GM10266 (cell line): ENCODE data around the gene SSTR3.
A peak's percentile ranks its signal among the peaks of the same experiment; 100 is the strongest.

Source experiments
- DNase-seq: peaks from one replicate; pipeline ENCODE4 v3.0.0; 2012; ENCODE audit errors: extremely low spot score
- TF ChIP-seq, protein P1 (sequence below): IDR thresholded peaks from 2 replicates; pipeline ENCODE4 v1.5.1; 2012; ENCODE audit warnings: mild to moderate bottlenecking, low read depth; ENCODE audit not compliant: control insufficient read depth, insufficient read depth; ENCODE audit errors: missing control alignments

The SSTR3 gene

DNA sequence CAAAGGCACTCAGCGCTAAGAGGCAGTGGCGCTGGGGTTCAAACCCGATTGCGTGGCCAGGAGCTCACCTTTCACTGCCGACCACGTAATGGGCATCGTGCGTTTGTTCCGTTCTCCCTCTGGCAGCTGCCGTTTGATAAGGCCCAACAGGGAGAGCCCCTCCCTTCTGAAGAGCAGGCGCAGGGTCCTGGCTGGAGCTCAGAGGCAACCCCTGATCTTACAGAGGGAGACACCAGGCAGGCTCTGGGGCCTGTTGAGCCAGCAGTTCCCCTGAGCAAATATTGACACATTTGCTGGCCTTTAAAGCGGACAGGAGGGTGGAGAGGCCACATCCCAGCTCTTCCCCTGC, 12.5 kb downstream of the SSTR3 start:
- TF ChIP-seq, protein P1, sequence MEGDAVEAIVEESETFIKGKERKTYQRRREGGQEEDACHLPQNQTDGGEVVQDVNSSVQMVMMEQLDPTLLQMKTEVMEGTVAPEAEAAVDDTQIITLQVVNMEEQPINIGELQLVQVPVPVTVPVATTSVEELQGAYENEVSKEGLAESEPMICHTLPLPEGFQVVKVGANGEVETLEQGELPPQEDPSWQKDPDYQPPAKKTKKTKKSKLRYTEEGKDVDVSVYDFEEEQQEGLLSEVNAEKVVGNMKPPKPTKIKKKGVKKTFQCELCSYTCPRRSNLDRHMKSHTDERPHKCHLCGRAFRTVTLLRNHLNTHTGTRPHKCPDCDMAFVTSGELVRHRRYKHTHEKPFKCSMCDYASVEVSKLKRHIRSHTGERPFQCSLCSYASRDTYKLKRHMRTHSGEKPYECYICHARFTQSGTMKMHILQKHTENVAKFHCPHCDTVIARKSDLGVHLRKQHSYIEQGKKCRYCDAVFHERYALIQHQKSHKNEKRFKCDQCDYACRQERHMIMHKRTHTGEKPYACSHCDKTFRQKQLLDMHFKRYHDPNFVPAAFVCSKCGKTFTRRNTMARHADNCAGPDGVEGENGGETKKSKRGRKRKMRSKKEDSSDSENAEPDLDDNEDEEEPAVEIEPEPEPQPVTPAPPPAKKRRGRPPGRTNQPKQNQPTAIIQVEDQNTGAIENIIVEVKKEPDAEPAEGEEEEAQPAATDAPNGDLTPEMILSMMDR, result no peak
- DNase-seq, result no peak

DNA sequence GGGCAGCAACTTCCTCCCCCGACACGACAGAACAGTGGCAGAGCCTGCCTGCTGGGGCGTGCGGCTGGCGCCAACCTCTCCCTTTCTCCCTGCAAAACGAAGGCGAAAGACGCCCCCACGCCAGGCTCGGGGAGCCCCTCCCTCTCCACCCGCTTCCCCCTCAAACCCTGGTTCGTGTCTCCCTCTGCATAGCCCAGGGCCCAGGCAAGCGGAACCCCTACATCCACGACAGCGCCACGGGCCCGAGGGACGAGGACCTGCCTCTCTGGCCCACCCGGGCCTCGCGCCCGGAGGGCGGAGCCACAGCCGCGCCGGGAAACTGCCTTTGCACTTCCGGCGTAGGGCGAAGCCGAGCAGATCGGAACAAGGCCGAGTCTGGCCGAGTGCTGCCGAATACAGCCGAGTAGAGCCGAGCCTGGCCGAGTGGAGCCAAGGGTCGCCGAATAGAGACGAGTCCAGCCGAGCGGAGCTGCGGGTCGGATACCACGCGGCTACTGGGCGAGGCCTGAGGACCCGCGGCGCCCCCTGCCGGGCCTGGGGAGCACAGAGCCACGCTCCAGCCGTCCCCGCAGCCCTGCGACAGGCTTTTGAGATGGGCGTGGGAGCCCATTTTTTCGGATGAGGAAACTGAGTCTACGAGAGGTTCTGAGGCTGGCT, 13.0 kb downstream of the SSTR3 start:
- peak; percentile 98 for DNase-seq
- TF ChIP-seq, protein P1, result peak; percentile 93

DNA sequence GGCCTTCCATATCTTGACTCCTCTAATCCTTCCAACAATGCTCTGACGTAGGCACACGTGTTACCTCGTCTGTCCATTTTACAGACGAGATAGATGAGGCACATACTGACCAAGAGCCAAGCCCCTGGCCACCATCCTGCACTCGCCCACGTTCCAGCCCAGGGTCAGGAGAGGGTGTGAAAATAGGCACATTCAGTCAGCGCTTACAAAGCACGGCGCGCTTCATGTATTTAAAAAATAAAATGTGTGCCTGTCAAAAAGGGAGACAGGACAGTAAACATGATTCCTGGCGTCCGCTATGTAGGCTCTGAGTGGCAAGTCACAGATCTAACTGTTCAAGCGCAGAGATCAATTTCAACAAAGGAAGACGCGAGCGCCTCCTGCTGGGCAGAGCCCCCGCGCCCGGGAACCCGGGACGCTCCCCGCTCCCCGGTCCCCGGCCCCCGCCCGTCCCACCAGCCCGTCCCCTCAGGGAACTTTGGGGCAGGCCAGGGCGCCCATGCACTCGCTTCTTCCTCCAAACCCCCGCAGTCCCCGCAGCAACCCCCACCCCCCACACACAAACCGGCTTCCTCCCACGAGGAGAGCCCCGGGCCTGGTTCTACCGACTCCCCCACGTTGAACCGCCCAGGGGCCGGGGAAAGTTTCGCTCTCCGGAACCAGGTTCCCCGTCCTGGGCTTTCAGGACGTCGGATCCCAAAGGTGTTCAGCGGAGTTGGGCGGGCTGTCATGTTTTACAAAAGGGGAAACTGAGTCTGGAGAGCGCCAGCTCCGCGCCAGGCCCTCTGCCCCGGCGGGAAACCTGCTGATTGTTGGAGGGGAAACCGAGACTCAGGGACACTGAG, 13.8 kb downstream of the SSTR3 start:
- TF ChIP-seq, protein P1, result peak; percentile 74
- peak; percentile 87 for DNase-seq

DNA sequence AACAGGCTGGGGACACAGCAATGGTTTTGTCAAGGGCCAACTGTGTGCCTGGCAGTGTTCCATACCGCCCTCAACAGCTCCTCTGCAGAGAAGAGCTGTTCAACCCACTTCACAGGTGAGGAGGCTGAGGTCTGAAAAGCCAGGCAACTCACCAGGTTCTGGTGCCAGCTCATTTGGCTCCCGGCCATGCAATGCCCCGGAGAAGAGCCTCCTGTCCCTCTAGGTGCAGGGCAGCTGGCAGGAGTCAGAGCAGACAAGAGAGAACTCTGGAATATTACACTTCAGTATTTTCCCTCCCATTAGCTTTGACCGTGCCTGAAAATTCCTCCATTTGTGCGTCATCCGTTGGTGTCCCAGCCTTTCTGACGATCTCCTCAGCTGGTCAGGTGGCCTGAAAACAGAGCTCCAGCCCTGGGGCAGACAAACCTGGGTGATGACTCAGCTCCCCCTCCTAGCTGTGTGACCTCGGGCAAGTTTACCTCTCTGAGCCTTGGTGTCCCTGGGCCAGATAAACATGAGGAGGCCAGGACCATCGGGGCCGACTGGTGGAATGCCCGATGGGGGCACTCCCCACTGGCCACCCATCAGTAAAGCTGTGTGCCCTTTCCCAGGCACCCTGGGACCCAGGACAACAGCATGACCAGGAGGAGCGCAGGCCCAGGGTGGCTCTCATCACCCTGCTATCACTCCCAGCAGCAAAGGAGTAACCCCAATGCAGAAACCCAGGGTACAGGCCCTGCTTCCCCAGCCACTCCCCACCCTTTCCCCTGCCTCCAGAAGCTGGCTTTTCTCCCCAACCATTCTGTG, 14.6 kb downstream of the SSTR3 start:
- DNase-seq, result no peak
- TF ChIP-seq, protein P1, result no peak

DNA sequence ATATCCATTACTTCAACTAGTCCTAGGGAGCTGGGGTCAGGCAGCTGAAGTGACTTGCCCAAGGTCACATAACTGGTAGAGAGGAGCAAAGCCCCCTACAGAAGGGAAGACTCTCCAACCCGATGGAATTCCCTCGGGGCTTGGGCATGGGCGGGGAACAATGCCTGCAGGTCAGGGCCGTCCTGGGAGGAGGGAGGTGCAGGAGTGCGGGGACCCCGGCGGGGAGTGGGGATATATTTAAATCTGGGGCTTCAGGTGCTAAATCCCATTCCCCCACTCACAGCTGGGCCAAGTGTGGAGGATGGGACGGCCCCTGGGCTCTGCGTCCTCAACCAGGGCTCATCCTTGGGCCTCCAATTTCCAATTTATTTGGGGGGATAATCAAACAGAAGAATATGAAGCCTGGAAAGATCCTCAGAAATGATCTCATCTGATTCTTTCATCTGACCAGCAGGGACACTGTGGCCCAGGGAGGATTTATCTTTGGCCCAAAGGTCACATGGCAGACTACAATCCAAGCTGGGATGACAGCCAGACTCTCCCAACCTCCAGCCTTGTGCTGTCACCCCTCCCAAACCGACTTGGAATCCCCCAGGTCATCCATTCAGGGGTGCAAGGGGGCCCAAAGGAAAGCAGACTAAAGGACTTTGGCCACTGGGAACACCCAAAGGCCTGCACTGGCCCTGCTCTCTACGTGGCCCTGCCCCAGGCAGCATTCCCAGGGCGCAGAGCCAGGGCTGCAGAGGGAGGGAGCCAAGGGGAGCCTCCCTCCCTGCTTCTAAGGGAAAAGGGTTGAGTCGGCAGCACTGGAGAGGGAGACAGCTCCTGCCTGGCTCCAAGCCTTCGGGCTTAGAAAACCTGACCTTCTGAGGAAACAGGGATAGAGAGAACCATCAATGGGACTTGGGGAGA, 15.5 kb downstream of the SSTR3 start:
- DNase-seq, result no peak
- TF ChIP-seq, protein P1, result no peak

DNA sequence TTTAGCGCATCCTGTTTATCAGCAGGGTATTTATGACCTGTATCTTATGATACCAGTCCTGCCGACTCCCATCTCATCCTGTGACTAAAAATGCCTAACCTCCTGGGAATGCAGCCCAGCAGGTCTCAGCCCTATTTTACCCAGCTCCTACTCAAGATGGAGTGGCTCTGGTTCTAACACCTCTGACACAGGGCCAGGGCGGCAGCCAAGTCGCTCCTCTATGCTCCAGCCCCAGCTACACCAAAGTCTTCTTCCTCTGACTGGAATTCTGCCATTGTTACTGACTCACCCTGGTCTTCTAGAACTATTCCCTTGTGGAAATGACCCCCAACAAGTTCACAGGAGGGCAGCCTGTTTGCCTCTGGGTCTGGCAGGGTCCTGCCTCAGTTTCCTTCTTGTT, 16.4 kb downstream of the SSTR3 start:
- DNase-seq, result no peak
- TF ChIP-seq, protein P1, result no peak
